GM19238 (cell line): ENCODE results near the gene ERC1.
"Not testable (repeated sequence)": the region's sequence is repeated elsewhere in the genome, so short reads cannot be mapped to it uniquely, and the experiment has no call there.

Experiments used
- DNase-seq: peaks from one replicate; pipeline ENCODE4 v3.0.0; 2011; ENCODE audit warnings: low spot score; ENCODE audit not compliant: insufficient read length

ERC1 gene

DNA sequence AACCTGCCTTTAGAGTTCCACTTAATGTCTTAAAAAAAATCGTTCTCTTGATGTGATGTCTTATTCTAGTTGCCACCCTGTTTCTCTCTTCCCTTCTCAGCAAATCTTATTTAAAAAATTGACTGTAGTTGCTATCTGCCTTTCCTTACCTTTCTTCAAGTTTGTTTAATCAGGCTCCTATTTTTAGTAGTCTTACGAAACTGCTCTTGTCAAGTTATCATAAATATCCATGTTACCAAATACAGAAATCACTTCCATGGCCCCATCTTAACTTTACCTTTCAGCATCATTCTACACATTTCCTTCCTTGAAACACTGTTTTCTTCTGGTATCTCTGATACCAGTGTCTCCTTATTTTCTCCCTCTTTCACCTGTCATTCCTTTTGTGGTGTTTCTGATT lies 227.3 kb downstream of the ERC1 start:
- no peak for DNase-seq

DNA sequence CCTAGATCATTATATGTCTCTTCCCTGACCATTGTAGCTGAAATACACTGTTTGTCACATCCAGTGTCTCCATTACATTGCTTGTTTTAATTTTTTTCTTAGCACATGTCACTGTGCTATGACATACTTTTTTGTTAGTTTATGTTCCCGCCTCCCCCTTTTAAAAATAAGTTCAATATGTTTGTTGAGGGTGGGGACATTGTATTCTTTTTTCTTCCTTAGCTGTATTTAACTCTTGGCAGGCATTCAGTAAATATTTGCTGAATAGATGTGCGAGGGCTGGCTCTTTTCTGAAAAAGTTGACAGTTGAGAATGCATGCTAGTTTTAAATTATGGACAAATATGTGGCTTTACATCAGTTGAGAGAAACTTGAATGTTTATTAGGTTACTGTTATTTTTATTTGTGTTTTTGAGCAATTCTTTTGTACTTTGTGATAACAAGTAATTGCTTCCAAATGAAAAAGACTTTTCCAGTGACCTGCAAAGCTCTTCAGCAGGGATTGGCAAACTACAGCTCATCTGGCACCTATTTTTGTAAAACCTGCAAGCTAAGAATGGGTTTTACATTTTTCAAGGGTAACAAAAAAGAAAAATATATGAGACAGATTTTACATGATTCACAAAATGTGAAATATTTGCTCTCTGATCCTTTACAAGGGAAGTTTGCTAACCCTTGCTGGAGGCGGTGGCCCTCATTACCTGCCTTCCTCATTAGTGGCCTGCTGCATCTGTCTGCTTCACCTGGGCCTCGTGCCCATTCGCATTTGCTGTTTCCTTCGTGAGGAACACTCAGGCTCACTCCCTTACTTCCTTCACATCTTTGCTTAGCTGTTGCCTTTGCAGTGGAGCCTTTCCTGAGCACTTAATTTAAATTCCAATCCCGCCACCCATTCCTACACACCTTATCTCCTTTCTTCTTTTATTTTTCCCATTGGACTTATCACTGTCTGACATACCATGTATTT lies 229.4 kb downstream of the ERC1 start:
- no peak for DNase-seq

DNA sequence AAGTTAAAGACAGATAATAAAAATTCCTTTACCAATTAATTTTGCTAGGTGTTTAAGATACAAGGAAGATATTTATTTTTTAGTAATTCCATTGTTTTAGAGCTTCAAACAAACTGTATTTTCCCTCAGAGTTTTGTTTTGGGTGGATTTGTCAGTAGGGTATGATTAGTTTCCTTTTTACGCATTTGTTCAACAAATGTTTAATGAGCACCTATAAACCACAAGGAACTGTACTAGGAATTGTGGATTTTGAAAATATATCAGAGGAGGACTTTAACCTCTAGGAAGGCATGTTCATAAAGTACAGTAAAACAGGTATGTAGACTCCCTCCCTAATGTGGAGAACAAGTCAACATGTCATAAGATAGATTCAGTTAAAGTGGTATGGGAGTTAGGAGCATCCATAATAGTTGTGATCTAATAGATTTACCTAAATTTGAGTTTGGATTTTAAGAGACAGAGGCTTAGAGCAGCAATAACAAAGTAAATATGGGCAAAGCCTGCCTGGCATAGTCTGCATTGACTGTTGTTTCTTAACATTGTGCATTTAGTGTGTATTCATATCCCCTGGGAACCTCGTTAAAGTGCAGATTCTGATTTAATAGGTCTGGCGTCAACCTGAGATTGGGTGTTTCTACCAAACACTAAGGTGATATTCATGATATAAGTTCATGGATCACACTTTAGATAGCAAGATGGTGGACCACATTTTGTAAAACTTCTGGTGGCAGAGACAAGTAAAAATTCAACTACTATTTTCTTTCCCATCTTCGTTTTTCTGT lies 232.0 kb downstream of the ERC1 start:
- DNase-seq, result no peak

DNA sequence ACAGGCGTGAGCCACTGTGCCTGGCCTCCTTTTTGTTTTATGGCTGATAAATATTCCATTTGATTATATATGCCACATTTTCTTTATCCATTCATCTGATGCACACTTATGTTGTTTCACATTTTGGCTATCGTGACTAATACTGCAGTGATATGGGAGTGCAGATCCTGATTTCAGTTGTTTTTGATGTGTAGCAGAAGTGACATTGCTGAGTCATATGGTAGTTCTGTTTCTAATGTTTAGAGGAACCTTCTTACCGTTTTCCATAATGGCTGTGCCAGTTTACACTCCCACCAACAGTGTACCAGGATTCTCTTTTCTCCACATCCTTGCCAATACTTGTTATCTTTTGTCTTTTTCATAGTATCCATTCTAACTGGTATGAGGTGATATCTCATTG lies 235.9 kb downstream of the ERC1 start:
- DNase-seq, result no peak

DNA sequence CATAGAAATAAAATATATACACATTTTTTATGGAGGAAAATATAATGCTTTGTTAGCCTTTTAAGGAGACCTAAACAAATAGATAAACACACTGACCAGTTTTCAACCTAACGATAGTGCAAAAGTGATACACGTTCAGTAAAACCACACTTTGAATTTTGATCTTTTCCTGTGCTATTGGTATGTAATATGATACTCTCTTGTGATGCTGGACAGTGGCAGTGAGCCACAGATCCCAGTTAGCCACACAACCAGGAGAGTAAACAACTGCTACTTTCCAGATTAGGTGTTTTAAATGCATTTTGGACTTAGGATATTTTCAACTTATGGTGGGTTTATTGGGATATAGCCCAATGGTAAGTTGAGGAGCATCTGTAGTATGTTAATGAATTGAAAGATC lies 243.1 kb downstream of the ERC1 start:
- no peak for DNase-seq

DNA sequence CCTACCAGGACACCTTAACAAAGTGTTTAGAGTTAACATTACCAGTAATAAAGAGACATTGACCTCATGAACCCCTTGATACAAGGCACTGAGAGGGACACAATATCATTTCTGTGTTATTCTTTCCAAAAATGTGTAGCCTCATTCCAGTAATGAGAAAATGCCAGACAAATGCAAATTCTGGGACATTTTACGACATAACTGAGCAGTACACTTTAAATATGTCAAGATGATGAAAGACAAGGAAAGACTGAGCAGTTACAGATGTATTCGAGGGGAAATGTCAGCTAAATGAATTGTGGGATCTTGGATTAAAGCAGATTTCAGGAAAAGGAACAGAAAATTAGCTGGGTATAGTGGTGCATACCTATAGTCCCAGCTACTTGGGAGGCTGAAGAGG lies 255.6 kb downstream of the ERC1 start:
- no peak for DNase-seq

DNA sequence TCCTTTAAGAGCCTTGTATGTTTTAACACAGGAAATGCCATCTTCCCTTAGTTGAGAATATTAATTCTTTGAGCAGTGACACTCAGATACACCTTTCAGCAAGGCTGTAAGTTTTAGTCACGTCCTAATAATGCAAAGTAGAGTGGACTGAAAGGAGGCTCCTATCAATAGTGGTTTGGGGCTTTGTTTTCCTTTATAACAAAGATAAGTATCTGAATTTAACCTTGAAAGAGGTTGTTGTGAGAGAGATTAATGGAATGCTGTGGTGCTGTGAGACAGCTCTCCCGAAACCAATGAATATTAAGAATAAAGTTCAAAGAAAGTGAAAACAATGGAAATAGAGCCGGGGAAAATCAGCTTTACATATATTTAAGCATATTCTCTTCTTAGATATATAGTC lies 259.6 kb downstream of the ERC1 start:
- DNase-seq, result no peak

DNA sequence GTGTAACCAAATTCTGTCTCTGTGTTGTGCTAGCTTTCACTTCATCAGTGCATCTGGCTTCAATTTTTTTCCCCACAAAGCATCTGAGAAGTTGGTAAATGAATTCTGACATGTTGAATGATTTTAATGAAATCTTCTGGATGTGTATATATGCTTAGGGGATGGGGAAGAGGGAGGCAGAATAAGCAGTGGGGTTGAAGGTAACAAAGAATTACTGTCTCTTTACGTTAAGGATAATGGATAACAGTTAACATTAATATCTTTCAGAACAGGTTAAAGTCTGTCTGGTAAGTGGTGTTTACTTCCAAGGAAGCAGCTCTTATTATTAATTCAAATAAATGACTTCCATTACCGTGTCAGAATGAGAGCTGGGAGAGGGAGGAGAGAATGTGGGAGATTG lies 261.7 kb downstream of the ERC1 start:
- no peak for DNase-seq

DNA sequence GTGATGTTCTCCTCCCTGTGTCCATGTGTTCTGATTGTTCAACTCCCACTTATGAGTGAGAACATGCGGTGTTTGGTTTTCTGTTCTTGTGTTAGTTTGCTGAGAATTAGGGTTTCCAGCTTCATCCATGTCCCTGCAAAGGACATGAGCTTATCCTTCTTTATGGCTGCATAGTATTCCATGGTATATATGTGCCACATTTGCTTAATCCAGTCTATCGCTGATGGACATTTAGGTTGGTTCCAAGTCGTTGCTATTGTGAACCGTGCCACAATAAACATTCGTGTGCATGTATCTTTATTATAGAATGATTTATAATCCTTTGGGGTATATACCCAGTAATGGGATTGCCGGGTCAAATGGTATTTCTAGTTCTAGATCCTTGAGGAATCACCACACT lies 264.1 kb downstream of the ERC1 start:
- DNase-seq, result not testable (repeated sequence)

DNA sequence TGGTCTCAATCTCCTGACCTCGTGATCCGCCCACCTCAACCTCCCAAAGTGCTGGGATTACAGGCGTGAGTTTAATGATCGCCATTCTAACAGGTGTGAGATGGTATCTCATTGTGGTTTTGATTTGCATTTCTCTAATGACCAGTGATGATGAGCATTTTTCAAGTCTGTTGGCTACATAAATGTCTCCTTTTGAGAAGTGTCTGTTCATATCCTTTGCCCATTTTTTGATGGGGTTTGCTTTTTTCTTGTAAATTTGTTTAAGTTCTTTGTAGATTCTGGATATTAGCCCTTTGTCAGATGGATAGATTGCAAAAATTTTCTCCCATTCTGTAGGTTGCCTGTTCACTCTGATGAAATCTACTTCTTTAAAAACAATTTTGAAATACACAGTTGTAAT lies 264.8 kb downstream of the ERC1 start:
- not testable (repeated sequence) for DNase-seq

DNA sequence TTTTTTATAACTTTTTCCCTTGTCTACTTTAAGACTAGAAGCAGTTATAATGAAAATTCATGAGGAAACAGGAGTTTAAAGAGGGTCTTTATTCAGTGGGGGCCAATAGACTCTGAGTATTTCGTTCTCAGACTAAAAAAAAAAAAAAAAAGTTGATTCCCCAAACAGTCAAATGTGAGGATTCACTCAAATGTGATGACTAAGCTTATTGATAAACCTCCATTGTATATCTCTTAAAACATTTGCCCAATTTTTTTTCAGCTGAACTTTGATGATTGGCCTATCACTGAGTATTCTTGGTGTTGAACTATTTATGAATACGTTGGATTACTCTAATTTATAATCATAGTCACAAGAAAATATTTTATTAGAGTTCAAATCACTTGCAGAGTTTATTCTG lies 265.3 kb downstream of the ERC1 start:
- DNase-seq, result no peak

DNA sequence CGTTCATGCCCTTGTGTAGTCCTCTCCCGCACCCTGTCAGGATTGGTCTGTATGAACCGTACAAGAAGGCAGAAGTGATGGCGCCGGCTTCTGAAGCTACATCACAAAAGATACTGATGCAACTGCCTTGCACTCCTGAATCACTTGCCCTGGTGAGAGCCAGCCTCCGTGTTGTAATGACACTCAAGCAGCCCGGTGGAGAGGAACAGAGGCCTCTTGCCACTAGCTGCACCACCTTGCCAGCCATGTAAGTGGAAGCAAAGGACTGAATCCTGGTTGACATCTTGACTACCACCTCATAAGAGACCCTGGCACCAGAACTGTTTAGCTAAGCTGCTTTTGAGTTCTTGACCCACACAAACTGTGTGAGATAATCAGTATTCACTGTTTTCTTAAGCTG lies 266.0 kb downstream of the ERC1 start:
- no peak for DNase-seq

DNA sequence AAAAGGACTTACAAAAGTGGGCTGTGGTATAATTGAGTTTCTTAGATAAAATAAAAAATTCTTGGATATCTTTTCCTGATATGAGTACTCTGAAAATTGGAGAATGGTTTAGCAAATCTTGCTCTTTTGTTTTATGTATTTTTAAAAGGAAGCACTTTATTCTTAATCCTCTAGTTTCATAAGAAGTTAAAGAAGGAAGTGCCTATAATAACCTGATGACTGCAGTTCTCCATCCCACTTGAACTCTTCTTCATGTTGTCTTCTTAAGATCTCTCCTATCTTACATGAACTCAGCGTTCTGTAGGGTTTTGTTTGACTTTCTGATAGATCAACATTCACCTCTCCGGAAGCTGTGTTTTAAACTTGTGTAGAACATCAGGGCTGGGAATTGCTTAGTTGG lies 271.0 kb downstream of the ERC1 start:
- DNase-seq, result no peak

DNA sequence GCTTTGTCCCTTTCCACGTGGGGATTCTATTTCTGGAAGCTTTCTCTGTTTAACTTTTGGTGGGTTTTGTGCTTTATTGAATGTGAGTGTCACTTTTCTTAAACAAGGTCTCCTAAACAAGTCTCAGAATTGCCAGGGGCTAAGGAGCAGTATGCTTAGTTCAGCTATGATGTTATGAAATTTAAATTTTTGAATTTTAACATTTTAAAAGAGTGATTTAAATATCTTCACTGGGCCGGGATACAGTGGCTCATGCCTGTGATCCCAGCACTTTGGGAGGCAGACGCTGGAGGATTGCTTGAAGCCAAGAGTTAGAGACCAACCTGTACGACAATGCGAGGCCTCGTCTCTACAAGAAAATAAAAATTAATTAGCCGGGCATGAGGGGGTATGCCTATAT lies 276.2 kb downstream of the ERC1 start:
- no peak for DNase-seq

DNA sequence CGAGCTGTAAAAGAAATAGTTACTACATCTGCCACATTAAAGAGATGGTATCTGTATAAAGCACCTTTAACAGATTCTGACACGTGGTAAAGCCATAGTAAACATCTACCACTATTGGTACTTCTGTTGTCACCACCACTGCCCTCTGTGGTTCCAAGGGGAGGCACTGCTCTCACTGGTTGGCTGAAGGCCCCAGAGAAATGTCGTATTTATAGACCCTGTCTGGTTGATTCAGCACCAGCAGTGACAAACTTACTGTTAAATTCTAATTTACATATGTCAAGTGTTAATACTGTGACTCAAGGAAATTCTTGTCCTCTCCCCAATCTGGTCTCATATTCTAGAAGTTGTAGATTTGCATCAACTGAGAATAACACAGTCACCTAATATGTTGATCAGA lies 281.1 kb downstream of the ERC1 start:
- DNase-seq, result no peak

DNA sequence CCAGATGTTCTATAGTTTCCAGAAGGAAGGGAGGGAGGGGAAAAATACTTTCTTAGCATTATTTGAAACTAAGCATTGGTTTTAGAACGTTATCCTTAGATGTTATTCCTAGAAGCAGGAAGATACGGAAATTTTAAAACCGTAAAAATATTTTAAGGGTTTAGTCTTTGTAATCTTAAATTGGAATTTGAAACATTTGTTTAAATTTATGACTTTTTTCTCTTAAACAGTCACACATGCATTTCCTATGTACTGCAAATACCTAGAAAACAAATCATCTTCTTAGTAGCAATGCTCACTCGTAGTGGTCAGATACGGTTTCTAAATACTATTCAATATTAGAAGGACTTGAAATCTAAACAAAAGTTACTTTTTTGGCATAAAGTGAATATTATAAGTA lies 282.0 kb downstream of the ERC1 start:
- no peak for DNase-seq

DNA sequence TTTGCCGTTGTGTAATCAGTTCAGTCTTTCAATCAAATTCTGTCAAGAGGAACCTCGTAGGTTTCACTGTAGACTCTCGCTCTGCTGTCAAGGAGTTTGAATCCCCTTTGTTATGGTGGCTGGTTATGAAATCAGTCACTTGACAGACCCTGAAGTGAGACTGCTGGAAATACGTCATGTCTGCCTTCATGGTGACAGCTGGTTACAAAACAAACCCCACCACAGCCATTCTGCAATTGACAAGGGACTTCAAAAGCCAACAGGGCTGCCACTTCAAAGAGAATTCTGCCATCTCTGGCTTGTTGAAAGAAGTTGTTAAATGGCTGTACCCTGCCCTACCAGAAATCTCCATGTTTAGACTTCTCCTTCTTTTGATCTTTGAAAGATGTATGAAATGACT lies 286.9 kb downstream of the ERC1 start:
- DNase-seq, result no peak

DNA sequence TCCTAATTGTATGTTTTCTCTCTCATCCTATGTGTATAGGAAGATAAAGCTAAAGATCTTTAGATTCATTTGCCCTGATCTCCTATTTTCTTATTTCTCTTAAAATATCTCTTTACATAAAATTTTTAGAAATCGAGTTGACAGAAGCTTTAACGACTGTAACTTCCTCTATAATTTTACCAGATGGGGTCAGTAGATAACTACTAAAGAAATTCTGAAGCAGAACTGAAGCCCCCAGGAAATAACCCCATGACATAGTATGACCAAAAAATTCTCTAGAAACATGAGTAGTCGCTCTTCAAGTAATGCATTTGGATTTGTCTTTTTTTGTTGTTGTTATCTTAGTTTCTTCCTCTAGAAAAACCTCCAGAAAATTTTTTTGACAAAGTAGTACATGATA lies 288.0 kb downstream of the ERC1 start:
- no peak for DNase-seq

DNA sequence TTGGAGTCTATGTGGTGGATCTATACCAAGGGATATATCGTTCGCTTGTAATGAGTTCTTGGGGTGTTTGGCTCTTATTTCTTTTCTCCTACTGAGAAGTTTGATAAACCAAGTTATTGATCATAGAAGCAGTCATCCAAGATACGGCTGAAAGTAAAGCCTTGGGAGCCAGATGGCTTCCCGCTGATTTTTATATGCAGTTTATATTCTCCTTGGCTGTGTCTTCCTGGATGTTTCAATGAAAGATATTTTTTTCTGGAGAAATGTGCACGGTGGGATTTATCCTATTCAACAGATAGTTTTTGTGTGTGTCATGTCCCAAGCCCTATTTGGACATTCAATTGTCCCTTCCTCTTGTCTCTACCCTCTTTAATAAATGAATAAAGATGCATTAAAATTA lies 289.0 kb downstream of the ERC1 start:
- no peak for DNase-seq

DNA sequence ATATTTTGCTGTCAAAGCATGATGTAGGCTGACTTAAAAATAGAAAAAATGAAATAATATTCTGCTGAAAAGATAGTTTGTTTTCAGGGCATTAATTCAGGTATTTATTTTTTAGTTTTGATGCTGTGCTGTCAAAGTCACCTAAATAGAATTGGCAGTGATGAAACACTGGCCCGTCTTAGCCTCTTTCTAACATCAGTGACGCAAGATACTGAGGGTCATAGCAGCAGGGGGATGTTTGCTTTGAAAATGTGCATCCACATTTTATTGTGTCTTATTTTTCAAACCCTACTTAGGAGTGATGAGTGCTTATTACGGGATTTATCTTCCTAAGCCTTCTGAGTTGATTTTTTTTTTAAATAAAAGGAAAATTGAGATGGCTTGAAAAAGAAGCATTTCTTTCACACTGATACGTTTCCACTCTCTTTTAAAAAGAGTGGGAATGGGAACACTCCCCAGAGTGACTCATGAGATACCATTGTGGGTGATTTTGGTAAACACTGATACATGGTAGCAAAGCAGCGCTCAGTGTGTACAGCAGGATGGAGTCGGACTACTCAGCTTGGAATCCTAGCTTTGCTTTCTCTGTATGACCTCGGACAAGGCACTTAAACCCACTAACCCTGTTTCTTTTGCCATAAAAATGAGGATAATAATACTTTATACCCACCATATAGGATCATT lies 290.8 kb downstream of the ERC1 start:
- no peak for DNase-seq

DNA sequence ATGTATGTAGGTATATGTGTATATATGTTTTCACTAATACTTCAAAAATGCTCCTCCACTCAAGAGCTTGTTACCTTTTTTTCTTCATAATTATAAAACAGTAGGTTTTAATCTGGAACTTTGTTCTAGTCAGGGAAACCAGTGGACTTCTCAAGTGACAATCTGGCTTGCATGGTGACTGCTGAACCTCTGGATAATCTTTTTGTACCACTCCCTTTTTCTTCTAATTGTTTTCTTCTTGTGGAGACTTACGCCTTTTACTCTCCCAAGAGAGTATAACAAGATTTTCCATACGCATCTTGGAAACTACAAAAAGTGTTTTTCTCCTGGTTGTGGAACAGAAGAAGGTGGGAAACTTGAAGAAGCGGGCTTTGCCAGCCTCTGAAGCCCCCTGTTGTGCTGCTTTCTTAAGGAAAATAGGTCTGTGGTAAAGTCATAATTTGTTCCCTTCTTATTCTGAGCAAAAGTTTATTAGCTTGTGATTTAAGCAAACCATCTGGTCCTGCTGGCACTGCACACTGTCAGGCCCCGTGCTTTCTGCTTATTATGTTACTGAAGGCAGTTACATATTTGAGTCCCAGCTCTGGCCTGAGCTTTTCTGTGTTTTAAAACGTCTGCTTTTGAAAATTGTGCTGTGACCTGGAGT lies 291.8 kb downstream of the ERC1 start:
- DNase-seq, result no peak

DNA sequence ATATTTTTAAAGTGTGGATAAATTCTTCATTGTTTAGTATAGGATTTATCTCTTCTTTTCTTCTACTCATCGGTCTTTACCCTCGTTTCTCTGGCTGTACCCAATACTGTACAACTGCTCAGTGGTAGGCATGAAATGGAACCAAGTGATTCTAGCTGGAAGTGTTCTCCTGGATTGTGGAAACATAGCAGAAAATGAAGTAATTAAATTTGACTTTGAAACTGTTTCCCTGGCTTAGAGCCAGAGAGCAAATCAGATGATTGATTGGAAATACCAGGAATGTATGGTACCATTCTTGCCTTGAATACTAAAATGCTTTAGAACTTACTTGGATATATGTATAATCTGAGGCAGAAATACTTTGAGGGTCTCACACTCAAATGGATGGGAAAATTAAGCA lies 292.3 kb downstream of the ERC1 start:
- DNase-seq, result no peak
